Suppressor macrophage (primary cell): ENCODE results near the gene SPNS3.
A peak's percentile ranks its signal among the peaks of the same experiment; 100 is the strongest.

Experiments used
- DNase-seq, 4 experiments: peaks; one replicate each; pipeline ENCODE4 v3.0.0-alpha.2; 2020 to 2022

SPNS3 gene

GRCh38 chr17:4531988-4532736, 98.4 kb downstream of the SPNS3 start:
- no peak for DNase-seq

DNA sequence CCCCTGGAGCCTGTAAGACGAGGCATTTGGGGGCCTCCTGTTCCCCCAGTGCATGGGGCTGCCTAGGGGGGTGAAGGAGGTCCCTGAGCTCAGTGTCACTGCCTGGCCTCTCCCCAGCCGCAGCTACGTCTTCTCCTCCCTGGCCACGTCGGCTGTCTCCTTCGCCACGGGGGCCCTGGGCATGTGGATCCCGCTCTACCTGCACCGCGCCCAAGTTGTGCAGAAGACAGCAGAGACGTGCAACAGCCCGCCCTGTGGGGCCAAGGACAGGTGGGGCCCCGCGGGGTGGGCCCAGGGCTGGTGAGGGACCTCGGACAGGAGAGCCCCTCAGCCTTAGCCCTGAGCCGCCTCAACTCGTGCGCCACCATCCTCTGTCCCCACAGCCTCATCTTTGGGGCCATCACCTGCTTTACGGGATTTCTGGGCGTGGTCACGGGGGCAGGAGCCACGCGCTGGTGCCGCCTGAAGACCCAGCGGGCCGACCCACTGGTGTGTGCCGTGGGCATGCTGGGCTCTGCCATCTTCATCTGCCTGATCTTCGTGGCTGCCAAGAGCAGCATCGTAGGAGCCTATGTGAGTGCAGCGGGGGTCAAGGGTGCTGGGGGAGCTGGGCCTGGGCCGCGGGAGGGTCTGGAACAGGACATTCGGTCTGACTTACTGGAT, 99.3 kb downstream of the SPNS3 start:
- DNase-seq, result no peak

- DNase-seq, result no peak
Measured at GRCh38 chr17:4533523-4534504, 100.1 kb downstream of the SPNS3 start.

DNA sequence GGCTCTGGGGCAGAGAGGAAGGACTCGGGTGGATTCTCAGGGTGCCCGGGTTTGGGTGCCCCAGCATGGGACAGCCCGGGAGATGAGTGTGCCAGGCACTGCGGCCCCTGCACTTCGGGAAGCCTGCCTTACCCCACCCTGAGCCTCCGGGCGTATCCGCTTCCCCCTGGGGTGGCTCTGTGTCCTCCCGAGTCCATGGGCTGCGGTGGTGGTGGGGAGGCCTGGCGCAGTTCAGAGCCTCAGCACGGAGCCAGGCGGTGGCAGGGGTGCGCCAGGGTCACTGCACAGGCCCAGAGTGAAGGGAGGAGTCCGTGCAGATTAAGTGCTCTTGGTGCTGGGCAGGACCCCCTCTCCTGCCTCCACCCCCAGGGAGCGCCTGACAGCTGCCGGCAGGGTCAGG, 100.8 kb downstream of the SPNS3 start:
- no peak for DNase-seq

DNA sequence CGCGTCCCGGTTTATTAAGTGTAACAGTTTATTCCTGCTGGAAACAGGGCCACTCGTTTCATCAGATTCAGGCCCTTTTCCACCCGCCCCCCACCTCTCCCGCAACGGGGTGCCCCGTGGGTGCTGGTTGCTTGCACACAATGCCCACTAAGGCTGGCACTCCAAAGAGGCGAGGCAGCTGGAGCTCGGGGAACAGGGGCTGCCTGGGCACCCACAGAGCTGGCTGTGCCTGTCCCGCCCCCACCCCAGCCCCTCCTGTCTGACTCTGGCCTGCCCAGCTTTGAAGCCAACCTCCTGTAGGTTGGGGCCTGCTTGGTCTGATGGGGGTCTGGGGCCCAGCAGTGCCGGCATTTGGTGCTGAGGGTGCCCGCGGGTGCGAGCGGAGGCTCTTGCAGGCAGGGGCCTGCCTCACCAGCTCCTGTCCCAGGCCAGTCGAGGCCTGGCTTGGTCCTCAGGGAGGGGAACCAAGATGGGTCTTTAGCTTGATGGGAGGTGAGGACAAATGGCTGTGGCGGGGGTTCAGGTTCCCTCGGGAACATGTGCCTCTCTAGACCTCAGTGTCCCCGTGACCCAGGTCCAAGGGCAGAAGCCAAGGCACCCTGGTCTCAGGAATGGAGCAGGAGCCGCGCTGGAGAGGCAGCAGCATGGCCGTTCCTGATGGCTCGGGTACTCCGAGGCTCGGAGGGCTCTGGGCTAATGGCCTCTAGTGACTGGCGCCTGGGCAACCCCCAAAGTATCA, 101.4 kb downstream of the SPNS3 start:
- no peak for DNase-seq

- no peak for DNase-seq
Measured at GRCh38 chr17:4535667-4536258, 102.0 kb downstream of the SPNS3 start.

DNA sequence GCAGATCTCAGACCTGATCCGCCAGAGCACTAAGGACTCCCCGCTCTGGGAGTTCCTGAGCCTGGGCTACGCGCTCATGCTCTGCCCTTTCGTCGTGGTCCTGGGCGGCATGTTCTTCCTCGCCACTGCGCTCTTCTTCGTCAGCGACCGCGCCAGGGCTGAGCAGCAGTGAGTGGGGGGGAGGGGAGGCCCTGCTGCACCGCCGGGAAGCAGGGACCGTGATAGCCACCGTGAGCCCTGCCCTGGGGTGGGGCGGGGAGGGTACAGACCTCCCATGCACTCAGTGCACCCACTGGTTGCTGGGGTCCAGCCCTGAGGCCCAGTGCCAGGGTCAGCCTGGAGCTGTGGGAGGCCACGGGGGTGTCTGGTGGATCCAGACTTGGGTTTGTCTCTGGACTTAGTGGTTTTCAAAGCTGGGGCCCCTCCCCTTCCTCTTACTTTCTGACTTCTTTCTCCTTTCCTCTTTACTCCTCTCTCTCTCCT, 102.6 kb downstream of the SPNS3 start:
- peak in 1 of 4 experiments; percentile 34 for DNase-seq

- peak; percentile 21 to 63 (median 53) for DNase-seq
Measured at GRCh38 chr17:4536742-4537411, 103.1 kb downstream of the SPNS3 start.
